Astrocyte of the cerebellum (primary cell): ENCODE results near the gene SCN9A.

Source experiments
- DNase-seq: peaks from one replicate; pipeline ENCODE4 v3.0.0-alpha.2; 2011; ENCODE audit warnings: low read depth
- H3K4me3 ChIP-seq: 2 replicates; pipeline ENCODE4 v1.5.1; 2011; ENCODE audit warnings: mild to moderate bottlenecking, low read depth, low read length, moderate library complexity
- CTCF ChIP-seq: IDR thresholded peaks from 2 replicates; pipeline ENCODE4 v1.5.1; 2012; ENCODE audit warnings: low read length, low read depth, moderate library complexity, mild to moderate bottlenecking; ENCODE audit errors: missing control alignments
- in situ Hi-C: cut with HindIII; loops from 2 replicates; pipeline ENCODE4 v1.10.0; 2017; ENCODE audit warnings: low sequenced_read_pairs

Gene SCN9A

DNA sequence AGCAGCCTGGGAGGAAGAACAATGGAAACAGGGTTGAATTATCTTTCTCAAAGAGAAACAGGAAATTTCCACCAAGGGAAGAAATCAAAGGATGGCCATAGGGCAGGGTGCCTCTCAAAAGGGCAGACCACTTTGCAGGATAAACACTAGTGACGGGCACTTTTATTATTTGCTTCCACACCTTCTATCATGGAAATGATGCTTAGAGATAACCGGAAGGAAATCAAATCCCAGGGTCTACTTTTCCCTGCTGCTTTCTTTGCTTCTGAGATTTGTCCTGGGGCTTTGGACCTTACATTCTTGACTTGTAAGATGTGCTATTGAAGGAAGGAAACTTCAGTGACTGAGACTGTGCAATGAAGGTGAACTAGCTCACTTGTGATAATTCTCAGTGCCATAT is 1.1 kb upstream of the SCN9A start:
- no peak for TF ChIP-seq CTCF
- peak overlapping the region; percentile 63 for H3K4me3 ChIP-seq

GRCh38 chr2:166376488-166376828 is 714 bp upstream of the SCN9A start:
- in situ Hi-C loops, result loop anchor here (25.0 kb wide), 1 partner anchor 189 kb away; no protein-coding TSS in a partner anchor
- peak overlapping the region; percentile 63 for H3K4me3 ChIP-seq
- DNase-seq, result no peak
- no peak for TF ChIP-seq CTCF

More for the DNA sequence above, 1.1 kb upstream of the SCN9A start:
- in situ Hi-C loops, result loop anchor here (25.0 kb wide), 1 partner anchor 190 kb away; no protein-coding TSS in a partner anchor
- no peak for DNase-seq

DNA sequence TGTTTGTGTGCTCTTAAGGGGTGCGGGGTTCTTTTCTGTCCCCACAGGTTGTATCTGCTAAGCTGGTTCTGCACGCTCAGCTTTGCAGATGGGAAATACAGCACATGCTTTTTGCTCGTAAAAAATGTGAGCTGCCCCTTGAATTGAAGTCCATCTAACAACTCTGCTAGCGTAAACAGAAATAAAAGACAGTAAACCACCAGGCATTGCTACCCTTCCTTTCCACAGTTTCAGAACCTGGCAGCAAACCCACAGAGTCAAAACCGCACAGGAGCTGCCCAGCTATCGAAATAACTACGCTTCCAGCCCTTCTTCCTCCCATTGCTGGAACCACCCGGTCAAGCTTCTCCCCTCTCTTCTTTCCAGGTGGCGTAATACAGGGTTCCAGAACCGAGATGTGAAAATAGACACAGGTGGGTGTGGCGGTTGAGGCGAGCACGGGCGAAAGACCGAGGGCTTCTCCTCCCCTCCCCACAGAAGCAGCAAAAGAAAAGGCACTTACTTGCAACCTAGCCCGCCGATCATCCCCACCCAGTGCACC is 479 bp downstream of the SCN9A start:
- H3K4me3 ChIP-seq, result peak overlapping the region; percentile 63
- TF ChIP-seq CTCF, result no peak
- peak; percentile 1 for DNase-seq
- in situ Hi-C loops, result loop anchor here (25.0 kb wide), 1 partner anchor 188 kb away; no protein-coding TSS in a partner anchor

- DNase-seq, result peak; percentile 49
- no peak for TF ChIP-seq CTCF
- in situ Hi-C loops, result no loop called here
- peak overlapping the region; percentile 8 for H3K4me3 ChIP-seq
Observed at GRCh38 chr2:166373951-166374350, 1.8 kb downstream of the SCN9A start.

GRCh38 chr2:166373539-166373938 is 2.2 kb downstream of the SCN9A start:
- no peak for DNase-seq
- no peak overlapping the region for H3K4me3 ChIP-seq
- no peak for TF ChIP-seq CTCF
- in situ Hi-C loops, result no loop called here

DNA sequence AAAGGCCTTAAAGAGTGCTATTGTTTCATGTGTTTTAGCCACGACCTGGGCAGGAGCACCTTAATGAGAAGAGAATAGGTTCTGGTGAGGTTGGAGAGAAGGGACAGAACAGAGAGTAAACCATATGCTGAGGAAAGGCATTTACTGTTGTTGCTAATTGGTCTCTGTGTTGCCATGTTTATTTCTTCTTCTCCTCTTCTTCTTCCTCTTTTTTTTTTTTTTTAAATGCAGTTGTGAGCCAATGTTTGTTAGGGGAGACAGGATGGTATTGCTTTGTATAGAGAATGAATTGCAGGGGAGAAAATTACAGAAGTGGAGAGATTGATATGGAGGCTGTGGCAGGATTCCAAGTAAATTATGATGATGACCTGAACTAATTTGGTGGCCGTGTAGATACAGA is 2.6 kb downstream of the SCN9A start:
- no peak for DNase-seq
- no peak for TF ChIP-seq CTCF
- H3K4me3 ChIP-seq, result peak overlapping the region; percentile 1
- in situ Hi-C loops, result no loop called here
